Glutamatergic neuron (in vitro differentiated cells): ENCODE data around the gene CD6. TPM values are rescaled to one million over a fixed set of nuclear protein-coding genes. Genes with fewer than 3 reads are reported as not detected.

Experiments
- DNase-seq: peaks from one replicate; pipeline ENCODE4 v3.0.0; 2022
- H3K27ac Mint-ChIP-seq: one replicate; pipeline ENCODE4 v1.8.0; 2020; ENCODE audit warnings: mild to moderate bottlenecking, mixed read lengths, inconsistent platforms; ENCODE audit not compliant: unreplicated experiment
- H3K27me3 Mint-ChIP-seq: one replicate; pipeline ENCODE4 v1.8.0; 2020; ENCODE audit warnings: mild to moderate bottlenecking, moderate library complexity, mixed read lengths, inconsistent platforms; ENCODE audit not compliant: unreplicated experiment
- H3K36me3 Mint-ChIP-seq: one replicate; pipeline ENCODE4 v1.8.0; 2020; ENCODE audit warnings: mild to moderate bottlenecking, mixed read lengths, inconsistent platforms; ENCODE audit not compliant: unreplicated experiment
- H3K4me1 Mint-ChIP-seq: one replicate; pipeline ENCODE4 v1.8.0; 2020; ENCODE audit warnings: mild to moderate bottlenecking, low read depth, mixed read lengths, inconsistent platforms; ENCODE audit not compliant: unreplicated experiment
- H3K4me3 Mint-ChIP-seq: one replicate; pipeline ENCODE4 v1.8.0; 2020; ENCODE audit warnings: mild to moderate bottlenecking, mixed read lengths, inconsistent platforms; ENCODE audit not compliant: unreplicated experiment
- H3K9me3 Mint-ChIP-seq: one replicate; pipeline ENCODE4 v1.8.0; 2020; ENCODE audit warnings: mild to moderate bottlenecking, moderate library complexity, mixed read lengths, inconsistent platforms; ENCODE audit not compliant: unreplicated experiment
- total RNA-seq: library from RNA; stranded (reverse); fragmentation: NEBNext Ultra II Directional; extraction: Animal tissue kit (Norgen Biotek cat#: 25700); gene quantifications from one replicate; pipeline ENCODE4 v1.2.1, GENCODE V29; 2021; ENCODE audit not compliant: unreplicated experiment
- TF ChIP-seq, protein P1 (sequence below): fragments of 200-600 bp; sonication (generic); IDR thresholded peaks from one replicate; pipeline ENCODE4 v1.5.0; 2021; ENCODE audit not compliant: partially characterized antibody, unreplicated experiment

CD6 gene
- total RNA-seq, 1 donor from 2014 or later: not detected

DNA sequence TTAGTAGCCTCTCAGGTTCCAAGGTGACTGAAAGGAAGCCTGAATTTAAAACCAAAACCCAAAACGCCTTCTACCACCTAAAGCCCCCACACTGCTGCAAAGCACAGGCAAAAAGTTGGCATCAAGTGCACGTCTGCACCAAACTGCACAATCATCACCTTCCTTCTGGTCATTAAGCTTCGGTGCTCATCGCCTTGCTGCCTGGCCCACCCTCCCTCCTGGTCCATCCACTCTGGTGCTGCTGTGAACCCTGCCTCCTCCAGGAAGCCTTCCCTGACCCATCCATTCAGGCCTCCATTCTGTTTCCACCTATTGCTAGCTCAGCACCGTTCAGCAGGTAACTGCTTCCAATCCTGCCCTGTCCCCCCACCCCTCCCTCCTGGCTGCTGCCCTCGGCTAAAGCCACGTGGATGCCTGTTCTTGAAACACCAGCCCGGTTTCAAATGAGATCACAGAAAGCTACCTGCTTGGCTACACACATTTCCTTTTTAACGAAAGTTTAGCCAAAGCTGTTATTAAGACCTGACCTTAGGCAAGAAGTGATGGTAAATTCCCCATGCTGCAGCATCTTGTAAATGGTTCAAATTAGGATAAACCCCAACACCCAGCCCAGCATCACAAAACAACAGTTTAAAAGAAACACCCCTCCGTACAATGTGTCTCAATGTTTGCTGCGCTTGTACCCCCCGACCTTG lies 77.0 kb downstream of the CD6 start:
- no peak for DNase-seq
- H3K27ac Mint-ChIP-seq: no peak overlapping the region
- H3K9me3 Mint-ChIP-seq: no peaks in the 10 kb centered on the region
- H3K27me3 Mint-ChIP-seq: peaks cover 5% of the 10 kb centered on the region
- H3K36me3 Mint-ChIP-seq: no peaks in the 10 kb centered on the region
- H3K4me1 Mint-ChIP-seq: peaks cover 16% of the 10 kb centered on the region
- no peak overlapping the region for H3K4me3 Mint-ChIP-seq
- TF ChIP-seq, protein P1, sequence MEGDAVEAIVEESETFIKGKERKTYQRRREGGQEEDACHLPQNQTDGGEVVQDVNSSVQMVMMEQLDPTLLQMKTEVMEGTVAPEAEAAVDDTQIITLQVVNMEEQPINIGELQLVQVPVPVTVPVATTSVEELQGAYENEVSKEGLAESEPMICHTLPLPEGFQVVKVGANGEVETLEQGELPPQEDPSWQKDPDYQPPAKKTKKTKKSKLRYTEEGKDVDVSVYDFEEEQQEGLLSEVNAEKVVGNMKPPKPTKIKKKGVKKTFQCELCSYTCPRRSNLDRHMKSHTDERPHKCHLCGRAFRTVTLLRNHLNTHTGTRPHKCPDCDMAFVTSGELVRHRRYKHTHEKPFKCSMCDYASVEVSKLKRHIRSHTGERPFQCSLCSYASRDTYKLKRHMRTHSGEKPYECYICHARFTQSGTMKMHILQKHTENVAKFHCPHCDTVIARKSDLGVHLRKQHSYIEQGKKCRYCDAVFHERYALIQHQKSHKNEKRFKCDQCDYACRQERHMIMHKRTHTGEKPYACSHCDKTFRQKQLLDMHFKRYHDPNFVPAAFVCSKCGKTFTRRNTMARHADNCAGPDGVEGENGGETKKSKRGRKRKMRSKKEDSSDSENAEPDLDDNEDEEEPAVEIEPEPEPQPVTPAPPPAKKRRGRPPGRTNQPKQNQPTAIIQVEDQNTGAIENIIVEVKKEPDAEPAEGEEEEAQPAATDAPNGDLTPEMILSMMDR: no peak

DNA sequence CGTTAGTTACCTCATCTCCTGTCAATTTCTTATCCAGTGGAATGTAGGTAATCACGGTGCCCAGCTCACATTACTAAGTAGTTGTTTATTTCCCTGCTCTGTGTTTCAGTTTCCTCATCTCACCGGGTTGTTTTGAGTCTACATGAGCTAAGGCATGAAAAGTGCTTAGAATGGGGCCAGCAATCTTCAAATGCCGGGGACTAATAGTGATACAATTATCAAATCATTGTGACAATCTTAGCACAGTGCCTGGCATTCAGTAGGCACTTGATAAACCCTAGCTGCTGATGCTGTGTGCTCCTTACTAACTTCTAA lies 77.5 kb downstream of the CD6 start:
- H3K4me3 Mint-ChIP-seq: no peak overlapping the region
- H3K27ac Mint-ChIP-seq: no peak overlapping the region
- TF ChIP-seq, protein P1: no peak
- no peak for DNase-seq
- H3K4me1 Mint-ChIP-seq: peaks cover 16% of the 10 kb centered on the region
- no peaks in the 10 kb centered on the region for H3K9me3 Mint-ChIP-seq
- no peaks in the 10 kb centered on the region for H3K36me3 Mint-ChIP-seq
- H3K27me3 Mint-ChIP-seq: peaks cover 6% of the 10 kb centered on the region

DNA sequence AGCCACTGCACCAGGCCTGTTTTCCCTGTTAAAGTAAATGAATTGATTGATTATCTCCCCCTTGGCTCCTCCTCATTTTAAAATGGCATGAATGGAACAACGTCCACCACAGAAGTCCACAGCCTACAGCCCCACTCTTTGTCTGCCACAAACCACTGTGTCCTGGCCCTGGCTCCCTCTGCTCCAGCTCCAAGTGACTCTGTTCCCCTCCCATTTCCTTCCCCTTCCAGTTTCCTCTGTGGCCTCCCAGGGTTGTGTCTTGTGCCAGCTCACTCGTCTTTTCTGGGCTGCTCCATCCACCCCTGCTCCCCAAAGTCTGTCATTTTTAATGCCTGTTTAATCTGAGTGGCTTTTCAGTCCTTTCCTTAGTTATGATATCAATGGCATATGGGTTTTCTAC lies 78.4 kb downstream of the CD6 start:
- H3K4me1 Mint-ChIP-seq: peaks cover 18% of the 10 kb centered on the region
- TF ChIP-seq, protein P1: no peak
- H3K27ac Mint-ChIP-seq: no peak overlapping the region
- peaks cover 6% of the 10 kb centered on the region for H3K27me3 Mint-ChIP-seq
- no peaks in the 10 kb centered on the region for H3K36me3 Mint-ChIP-seq
- no peaks in the 10 kb centered on the region for H3K9me3 Mint-ChIP-seq
- H3K4me3 Mint-ChIP-seq: no peak overlapping the region
- DNase-seq: no peak

DNA sequence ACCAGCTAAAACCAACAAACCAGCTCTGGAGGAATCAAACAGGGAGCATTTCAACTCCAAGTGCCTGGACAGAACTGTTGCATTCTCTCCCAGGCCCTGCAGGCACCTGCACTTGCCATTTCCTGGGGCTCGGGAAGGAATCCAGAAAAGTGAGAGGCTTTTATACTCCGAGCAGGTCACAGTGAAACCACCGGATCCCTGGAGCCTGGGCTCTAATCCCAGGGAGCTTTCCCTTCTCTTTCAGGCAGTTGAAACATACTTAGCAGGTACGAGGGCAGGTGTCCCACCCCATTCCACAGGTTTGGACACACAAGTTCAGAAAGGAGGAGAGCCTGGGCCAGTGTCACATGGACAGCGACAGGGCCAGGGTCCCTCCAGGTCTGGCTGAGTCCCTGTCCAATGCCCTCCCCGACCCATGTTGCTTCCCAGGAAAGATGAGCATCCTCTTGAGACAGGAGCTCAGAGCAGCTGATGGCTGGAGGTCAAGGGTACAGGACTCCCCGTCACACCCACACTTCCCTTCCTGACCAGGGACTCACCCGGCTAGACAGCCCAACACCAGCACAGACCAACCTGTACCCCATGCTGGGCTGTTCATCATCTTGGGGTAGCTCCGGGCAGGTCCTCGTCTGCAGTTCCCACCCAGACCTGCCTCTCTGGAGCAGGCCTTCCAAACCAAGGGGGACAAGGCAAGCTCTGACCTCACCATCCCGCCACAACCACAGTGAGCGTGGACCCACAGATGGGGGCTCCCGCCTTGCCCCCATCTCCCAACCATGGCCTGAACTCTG lies 80.9 kb downstream of the CD6 start:
- Mint-ChIP-seq H3K27ac (no peak overlapping the region), H3K4me1 (peaks cover 19% of the 10 kb centered on the region), H3K27me3 (peaks cover 1% of the 10 kb centered on the region), H3K4me3 (no peak overlapping the region), H3K9me3 (peaks cover 1% of the 10 kb centered on the region), H3K36me3 (no peaks in the 10 kb centered on the region)
- no peak for DNase-seq
- TF ChIP-seq, protein P1: no peak

DNA sequence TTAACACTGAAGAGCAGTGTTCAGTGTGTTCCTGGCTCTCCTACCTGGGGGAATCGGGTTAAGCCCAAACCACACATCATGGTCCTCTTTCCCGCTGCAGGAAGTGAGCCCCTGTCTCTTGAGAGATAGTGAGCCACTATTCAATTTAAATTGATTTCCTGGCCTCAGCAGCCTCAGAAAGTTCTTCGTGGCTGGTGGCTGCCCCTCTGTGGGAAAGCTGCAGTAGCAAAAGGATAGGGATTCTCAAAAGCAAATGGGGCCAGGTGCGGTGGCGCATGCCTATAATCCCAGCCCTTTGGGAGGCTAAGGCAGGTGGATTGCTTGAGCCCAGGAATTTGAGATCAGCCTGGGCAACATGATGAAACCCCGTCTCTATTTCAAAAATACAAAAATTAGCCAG lies 81.7 kb downstream of the CD6 start:
- Mint-ChIP-seq H3K27ac (no peak overlapping the region), H3K4me3 (no peak overlapping the region)

More for the DNA sequence above, 81.7 kb downstream of the CD6 start:
- TF ChIP-seq, protein P1: no peak
- DNase-seq: no peak
- Mint-ChIP-seq H3K36me3 (no peaks in the 10 kb centered on the region), H3K9me3 (peaks cover 1% of the 10 kb centered on the region), H3K4me1 (peaks cover 20% of the 10 kb centered on the region), H3K27me3 (peaks cover 1% of the 10 kb centered on the region)
